Measurements from ENCODE around the gene SRGAP1. TPM values are rescaled to one million over a fixed set of nuclear protein-coding genes. Genes with fewer than 3 reads are reported as not detected.

The SRGAP1 gene
- total RNA-seq, 1 experiment from 2014 or later: 4.5 TPM

DNA sequence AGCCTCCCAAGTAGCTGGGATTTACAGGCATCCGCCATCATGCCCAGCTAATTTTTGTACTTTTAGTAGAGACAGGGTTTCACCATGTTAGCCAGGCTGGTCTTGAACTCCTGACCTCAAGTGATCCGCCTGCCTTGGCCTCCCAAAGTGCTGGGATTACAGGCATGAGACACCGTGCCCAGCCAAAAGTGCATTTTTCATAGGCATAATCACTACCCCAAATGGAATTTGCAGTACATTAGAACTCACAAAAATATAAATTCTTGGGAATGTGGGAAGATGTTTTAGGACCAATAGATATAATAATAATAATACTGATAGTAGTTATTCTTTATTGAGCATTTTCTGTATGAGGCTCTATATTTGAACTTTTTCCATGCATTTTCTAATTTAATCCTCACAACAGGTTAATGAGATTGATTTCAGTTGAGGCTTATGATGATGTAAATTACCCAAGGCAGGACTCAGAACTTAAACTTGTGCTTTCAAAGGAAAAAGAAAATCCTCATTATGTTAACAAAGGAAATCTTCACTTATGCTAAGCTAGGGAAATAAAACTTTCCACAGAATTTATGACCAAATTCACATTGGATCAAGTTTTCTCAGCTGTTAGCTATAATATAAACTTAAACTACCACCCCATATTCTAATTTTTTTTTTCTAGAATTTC, 121.6 kb downstream of the SRGAP1 start:
- DNase-seq (ENCODE audit: low read depth): no peak

DNA sequence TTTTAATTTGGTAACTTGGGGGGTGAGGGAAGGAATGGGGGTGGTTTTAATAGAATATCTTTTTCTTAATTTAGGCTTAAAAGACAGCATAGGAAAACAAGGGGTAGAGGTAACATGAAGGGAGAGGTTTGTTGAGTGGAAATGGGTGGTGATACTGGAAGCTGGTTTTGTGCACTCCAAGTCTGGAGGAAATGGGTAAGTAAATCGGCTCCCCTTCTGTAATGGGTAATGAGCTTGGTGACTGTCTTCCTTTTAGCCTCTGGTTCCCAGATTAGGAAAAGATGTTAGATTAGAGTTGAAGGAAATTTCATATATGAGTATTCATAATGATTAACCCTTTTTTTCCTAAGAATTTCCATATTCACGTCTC, 122.1 kb downstream of the SRGAP1 start:
- no peak for DNase-seq (ENCODE audit: low read depth)

DNA sequence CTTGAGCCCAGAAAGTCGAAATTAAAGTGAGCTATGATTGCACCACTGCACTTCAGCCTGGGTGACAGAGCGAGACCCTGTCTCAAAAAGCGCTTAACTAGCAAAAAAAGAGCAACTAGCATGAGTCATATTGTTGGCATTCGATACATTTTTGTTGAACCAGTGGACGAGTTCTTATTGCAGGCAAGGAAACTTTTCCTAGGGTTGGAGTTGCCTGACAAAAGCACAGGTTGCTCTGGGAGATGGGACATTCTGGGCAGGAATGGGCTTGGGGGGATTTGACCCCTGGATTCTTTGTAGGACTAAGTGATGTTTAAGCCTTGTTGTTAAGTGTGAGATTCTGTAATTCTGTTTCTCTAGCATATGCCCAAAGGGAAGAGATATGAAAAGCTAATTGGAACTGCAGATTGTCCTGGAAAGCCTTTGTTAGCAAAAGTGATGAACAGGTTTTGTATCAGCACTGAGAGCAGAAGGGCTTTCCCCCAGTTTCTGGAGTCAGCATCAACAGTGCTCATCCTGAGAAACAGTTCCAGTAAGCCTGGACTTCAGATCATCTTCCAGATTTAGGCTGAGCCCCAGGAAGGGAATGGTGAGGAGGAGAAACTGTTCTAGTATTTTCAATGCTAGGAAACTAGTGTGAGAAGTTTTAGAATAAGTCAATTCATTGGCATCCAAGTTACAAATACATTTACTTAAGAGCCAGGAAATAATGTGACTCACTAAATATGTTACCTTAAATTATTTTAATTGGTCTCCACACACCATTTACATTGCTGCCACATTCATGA, 123.1 kb downstream of the SRGAP1 start:
- peak; percentile 73 for DNase-seq (ENCODE audit: low read depth)

DNA sequence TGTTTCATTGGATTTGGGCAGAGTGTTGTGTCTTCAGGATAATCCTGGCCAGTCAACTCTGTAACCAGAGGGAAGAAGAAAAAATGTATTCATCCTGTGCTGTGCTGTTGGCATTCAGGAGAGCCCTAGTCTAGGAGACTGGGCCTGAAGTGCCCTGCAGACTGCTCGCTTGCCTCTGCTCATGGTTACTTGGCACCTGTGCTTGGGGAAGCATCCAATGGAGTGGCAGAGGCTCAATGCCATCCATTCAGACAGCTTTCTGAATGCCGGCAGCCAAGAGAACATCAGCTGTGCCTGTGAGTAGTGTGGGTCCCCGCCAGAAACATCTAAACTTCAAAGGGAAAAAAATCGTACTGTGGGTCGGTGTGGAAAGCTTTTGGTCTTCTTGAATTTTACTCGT, 124.2 kb downstream of the SRGAP1 start:
- DNase-seq (ENCODE audit: low read depth): no peak

DNA sequence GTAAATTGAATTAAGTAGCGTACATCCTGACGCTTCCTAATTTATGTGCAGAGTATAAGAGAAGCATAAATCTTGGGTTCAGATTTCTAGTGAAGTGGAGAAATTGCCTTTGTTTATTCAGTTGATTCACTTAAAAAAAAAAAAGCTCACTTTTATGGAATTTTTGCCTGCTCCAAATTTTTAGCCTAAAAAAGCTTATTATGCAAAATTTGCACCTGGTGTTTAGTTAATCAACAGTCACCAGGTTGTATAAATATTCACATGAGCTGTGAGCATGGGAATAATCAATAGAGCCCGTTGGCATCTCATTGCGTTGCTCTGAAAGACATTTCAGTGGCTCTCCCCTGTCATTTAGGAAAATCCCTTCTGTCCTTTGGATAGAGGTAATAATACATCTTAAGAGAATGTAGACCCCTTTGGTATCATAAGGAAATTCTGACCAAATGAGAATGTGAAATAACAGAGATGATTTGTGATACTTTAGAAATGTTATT, 132.4 kb downstream of the SRGAP1 start:
- no peak for DNase-seq (ENCODE audit: low read depth)

DNA sequence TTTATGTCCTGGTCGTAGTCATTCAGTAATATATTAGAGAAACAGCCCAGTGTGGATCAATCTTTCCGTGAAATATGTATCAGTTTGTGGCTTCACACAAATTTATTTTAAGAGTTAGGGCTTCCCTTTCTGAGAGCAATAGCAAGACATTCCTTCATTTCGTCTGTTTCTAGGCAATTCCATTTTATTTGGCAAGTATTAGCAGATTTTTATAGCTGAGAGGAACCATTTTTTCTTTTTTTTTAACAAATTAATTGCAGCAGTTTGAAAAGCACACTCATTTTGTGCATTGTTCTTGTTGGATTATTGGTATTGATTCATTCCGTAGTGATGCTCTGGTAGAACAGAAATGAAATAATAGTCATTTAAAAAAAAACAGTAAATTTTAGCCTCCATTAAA, 132.9 kb downstream of the SRGAP1 start:
- DNase-seq (ENCODE audit: low read depth): no peak

DNA sequence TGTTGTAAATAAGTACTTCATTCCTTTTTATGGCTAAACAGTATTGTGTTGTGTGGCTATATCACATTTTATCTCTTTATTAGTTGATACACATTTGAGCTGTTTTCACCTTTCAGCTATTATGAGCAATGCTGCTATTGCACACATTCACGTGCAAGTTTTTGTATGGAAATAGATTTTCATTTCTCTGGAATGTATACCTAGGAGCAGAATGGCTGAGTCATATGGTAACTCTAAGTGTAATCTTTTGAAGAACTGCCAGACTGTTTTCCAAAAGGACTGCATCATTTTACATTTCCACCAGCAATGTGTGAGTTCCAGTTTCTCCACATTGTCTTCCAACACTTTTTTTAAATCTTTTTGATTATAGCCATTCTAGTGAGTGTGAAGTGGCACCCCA, 134.0 kb downstream of the SRGAP1 start:
- DNase-seq (ENCODE audit: low read depth): peak; percentile 80

DNA sequence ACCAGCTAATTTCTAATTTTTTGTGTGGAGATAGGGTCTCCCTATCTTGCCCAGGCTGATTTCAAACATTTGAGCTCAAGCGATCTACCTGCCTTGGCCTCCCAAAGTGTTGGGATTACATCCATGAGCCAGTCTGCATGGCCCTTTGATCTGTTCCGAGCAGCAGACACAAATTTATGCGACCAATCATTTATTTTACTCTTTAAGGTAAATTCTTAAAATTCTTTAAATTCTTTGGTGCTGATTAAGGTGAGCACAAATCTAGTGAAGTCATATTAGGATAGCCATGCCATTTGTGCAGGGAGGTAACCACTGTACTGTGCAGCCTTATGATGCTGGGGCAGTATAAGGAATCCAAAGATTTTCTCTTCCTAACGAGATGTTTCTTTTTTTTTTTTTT, 135.7 kb downstream of the SRGAP1 start:
- DNase-seq (ENCODE audit: low read depth): no peak

DNA sequence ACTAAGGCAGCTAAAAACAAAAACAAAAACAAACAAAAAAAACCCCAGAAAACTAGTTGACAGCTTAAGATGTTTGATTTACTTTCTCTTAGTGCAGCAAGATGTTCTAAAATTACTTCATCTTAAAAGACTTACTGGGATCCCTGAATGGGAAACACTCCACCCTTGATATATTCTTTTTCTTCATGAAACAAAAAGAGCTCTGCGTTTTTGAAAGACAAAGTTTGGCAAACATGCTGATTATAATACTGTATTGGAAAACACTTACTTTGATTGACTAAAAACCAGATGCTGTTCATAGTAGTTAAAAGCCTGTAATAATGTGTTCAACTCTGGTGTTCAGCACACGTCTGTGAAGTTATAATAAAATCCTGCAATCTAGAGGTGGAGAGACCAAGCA, 136.8 kb downstream of the SRGAP1 start:
- no peak for DNase-seq (ENCODE audit: low read depth)

DNA sequence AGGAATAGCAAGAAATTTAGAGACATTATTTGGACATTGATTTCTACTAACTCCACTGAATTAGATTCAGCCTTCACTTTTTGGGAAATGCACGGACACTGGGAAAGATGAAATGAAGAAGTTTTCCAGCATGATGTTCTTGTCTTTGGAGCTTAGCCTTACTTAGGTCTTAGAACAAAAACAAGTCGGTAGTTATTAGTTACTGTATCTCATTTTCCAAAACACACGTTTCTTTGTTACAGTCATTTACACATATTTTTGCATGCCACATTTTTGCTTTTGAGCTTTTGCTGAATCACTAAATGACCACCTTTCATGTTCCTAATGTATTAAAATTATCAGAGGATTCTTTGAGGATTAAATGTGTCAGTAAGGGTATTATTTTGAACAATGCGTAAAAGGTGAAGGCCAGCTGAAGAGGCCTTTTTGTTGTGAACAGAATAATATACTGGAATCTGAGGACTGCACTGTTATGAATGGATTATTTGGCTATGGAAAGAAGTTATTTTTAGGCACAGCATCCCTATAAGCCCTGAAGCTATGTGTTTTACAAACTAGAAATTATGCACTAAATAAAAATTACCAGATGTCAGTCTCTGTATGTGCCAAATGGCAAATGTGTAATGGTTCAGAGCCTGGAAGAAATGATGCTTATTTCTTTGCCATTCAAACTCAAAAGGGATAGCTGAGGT, 138.2 kb downstream of the SRGAP1 start:
- DNase-seq (ENCODE audit: low read depth): no peak

DNA sequence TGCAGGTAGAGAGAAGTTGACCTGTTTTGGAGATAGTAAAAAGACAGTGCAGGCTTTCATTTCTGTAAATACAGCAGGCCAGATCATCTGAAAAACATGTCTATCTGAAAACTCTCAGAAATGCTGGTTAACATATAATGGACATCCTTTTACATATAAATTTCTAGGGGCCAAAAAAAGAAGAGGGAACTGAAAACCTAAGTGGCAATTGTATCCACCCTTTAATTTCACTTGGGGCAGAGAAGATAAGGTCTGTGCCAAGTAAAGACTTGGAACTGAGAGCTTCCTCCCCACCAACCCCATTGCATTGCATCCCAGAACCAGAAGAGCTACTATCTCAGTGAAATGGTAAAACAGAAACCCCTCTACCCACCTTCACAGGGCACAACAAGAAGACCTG, 141.0 kb downstream of the SRGAP1 start:
- DNase-seq (ENCODE audit: low read depth): no peak

DNA sequence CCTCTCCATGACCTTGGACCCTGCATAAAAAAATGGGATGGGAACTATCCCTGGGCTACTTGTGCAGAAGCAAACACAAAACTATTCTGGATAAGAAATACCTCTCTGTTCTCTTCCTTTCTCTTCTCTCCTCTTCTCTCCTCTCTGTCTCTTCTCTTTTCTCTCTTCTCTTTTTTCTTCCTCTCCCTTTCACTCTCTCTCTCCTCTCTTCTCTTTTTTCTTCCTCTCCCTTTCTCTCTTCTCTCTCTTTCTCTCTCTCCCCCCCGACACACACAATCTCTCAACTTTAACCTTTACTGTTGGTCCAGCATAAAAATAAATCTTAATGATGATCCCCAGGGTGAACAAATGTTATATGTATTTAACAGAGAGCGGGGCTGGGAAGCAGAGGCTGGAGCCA, 141.4 kb downstream of the SRGAP1 start:
- DNase-seq (ENCODE audit: low read depth): no peak

DNA sequence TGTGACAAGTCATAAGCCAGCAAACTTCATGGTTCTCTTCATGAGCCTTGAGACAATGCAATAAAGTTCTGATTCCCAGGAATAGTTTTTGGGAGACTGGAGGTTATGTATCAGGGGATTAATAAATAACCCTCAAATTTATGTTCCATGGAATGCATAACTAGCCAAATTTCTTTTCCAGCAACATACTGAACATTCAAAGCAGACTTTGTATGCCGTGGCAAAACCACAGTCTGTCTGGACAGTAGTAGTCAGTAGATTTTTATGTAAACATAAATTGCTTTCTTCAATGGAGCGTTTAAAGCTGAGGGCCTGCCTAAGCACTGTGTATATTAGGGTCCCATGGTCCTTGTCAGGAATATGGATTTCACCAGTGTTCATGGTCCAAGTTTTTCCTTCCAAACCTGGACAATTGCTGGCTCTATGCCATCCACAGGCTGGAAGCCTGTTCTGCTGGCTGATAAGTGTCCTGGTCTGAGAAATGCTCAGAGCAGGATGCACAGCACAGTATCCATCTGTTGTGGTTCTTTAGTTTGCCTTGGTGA, 144.9 kb downstream of the SRGAP1 start:
- peak; percentile 40 for DNase-seq (ENCODE audit: low read depth)

DNA sequence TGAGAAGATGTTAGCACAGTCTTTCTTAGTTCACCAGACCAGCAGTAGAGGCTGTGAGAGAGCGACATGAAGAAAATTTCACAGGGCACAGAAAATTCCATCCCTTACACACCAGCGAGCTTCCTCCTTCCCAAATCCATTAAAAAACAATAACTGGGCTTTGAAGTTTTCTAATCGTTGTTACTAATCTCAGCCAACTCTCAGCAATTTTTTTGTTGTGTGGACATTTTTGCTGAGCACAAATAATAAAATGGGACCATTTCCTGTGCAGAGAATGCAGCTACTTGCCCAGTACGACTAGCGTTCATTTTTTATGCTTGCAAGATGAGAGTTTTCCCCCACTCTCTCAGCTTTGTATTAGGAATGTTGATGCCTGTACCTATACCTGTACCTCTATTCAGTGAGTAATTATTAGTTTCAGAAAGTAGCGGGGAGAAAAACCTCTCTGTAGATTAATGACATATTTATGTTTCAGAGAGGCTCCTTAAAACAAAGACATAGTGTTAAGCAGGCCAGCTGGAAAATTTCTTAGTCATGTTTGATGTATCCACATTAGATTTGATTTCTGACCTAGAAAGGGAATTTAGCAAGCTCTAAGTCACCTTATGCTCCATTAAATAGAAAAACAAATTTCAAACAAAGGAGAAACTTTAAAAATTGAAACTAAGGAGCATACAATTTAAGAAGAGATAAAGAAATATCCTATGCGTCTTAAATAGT, 146.5 kb downstream of the SRGAP1 start:
- DNase-seq (ENCODE audit: low read depth): no peak

DNA sequence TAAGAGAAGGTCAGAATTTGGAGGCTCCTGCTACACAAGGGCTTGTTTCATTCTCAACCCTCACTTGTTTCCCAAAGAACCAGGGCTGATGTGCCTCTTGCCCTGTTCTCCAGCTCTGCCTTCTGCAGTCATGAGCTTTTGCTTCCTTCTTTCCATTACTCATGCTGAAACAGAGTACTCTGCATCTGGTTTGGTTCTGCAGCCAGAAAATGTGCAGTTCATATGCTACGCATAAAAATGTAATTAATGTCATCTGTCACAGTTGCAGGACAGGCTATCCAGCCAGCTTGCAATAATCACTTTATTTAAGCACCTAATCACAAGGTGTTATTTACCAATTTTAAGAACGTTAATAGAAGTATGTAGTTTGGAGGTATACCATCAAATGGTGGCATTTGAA, 150.2 kb downstream of the SRGAP1 start:
- DNase-seq (ENCODE audit: low read depth): no peak

DNA sequence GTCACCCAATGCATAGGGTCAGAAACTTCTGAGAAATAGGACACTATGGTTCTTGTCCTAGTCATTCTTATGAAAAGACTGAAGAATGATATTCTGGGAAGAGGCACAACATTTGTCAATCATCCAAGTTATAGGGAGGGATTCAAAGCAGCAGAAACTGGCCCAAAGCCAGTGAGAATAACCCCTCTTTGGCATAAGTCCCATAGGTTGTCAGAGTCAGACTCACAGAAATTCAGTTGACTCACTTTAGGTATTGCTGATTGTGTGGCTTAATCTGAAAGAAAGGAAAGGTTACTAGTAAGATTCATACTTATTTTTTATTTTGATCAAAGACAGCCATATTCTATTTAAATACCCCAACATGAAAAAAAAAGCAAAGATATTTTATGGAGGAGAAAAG, 151.0 kb downstream of the SRGAP1 start:
- peak; percentile 42 for DNase-seq (ENCODE audit: low read depth)

DNA sequence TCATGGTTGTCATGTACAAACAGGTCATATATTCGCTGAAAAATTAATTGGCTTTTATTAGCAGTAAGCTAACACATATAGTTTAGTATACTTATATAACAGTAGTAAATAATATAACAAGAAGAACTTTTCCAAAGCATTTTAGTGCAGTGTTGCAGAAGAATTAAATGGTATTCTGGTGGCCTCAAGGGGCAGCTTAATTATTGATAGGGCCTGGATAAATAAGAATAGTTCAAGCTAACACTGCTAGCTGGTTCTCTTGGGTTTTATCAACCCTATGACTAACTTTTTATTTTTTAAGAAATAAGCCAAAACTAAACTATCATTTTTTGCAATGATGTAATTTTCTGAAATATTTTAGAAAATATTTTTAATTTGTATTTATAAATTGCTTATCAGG, 152.1 kb downstream of the SRGAP1 start:
- DNase-seq (ENCODE audit: low read depth): no peak

DNA sequence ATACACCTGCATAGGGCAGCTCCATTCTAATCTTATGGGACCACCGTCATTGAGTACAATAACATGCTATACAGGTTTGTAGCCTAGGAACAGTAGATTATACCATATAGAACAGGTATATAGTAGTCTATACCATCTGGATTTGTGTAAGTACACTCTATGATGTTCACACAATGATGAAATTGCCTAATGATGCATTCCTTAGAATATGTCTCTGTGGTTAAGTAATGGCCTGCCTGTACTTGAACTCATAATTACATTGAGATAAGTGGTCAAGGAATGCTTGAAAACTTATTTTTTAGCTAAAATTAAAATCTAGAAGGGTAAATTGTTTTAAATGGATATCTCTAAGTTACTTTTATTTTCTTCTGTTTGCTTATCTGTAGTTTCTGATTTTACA, 152.7 kb downstream of the SRGAP1 start:
- no peak for DNase-seq (ENCODE audit: low read depth)

DNA sequence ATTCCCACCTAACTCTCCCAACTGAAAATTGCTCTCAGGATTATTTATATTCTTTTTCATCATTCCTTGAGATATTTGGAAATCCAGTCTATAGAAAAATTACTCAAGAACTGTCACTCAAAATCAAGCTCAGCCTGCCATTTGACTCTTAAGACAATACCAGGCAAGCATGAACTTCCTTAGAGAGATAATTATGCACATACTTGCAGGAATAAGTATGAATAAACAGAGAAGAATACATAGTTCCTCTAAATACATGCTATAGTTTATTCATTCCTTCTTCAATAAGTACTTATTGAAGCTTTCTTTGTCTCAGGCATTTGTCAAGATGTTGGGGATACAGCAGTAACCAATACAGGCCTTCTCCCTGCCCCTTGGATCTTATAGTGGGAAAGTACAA, 154.1 kb downstream of the SRGAP1 start:
- no peak for DNase-seq (ENCODE audit: low read depth)

DNA sequence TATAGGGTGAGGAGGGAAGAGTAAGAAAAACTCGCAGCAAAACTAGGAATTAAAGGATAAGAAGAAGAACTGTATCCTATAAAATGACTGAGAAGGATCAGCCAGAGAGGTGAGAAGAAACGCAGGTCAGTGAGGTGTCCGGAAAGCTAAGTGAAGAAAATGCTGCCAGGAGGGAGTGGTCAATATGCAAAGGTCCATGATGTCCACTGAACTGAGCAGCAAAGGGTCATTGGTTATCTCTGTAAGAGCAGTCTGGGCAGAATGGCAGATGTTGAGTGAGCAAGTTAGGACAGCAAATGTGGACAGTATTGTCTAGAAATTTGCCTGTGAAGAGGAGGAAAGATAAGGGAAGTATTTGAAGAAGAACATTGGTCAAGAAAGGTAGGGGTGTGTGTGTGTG, 155.4 kb downstream of the SRGAP1 start:
- no peak for DNase-seq (ENCODE audit: low read depth)

DNA sequence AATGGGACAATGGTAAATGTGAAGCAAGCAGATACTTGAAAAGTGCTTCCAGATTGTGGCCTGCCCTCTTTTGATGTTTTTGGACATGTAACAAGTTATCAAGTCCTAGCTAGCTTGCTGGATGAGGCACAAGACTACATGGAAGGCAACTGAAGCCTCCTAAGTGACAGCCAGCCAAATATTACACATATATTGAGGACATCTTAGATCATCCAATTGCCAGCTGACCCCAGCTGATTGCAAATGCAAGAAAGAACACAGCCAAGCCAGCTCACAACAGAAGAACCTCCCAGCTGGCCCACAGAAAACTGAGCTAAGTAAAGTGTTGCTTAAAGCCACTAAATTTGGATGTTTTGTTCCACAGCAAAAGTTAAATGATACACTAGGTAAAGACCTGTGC, 156.9 kb downstream of the SRGAP1 start:
- DNase-seq (ENCODE audit: low read depth): no peak

DNA sequence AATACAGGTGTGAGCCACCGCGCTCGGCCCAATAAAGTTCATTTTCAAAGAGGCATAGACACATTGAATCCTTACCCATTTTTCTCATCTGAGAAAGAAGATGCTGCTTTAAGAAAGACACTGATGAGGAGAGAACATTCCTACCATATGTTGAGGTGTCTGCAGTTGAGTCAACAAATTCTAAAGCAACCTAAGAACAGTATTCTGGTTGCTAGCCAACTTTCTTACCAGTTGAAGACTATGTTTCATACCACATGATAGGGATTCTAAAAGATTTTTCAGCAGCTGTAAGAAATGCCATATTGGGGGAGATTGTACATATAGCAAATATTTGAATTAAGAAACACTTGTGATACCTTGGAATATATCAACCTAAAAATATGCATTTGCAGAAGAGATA, 160.1 kb downstream of the SRGAP1 start:
- DNase-seq (ENCODE audit: low read depth): no peak

All from M059J (cell line).